ENCODE data around the gene UTS2R.
A peak's percentile ranks its signal among the peaks of the same experiment; 100 is the strongest.
"Not testable (repeated sequence)": the region's sequence is repeated elsewhere in the genome, so short reads cannot be mapped to it uniquely, and the experiment has no call there.

UTS2R gene

GRCh38 chr17:82334622-82335394 lies 36.8 kb upstream of the UTS2R start:
- no peak for DNase-seq

DNA sequence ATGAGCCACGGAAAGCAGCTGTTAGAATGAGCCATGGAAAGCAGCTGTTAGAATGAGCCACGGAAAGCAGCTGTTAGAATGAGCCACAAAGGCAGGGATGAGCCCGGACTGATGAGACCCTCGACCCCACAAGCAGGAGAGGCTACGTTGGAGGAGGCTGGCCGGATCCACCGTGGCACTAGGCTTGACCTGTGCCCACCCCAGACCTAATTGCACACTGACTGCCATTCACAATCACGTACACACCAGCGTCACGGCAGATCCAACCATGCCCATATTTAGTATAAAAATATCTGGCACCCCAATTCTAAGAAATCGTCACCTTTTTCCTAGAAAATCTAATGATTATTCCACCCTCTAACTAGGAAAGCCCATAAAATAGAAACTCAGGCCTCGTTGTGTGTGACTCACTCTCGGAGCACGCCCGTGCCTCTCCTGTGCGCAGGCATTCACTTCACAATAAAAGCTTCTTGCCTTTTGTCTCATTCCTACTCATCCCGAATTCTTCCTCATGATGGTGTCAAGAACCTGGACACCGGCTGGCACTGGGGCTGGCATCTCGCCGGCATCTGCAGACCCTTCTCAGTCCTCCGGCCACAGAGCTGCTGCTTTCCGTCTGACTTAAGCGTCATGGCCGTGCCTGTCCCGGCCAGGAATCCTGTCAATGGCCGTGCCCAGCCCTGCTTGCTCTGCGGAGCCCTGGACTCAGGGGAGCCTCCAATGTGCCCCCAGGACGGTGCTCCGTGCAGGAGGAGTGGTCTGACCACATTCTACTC lies 32.5 kb upstream of the UTS2R start:
- no peak for DNase-seq

DNA sequence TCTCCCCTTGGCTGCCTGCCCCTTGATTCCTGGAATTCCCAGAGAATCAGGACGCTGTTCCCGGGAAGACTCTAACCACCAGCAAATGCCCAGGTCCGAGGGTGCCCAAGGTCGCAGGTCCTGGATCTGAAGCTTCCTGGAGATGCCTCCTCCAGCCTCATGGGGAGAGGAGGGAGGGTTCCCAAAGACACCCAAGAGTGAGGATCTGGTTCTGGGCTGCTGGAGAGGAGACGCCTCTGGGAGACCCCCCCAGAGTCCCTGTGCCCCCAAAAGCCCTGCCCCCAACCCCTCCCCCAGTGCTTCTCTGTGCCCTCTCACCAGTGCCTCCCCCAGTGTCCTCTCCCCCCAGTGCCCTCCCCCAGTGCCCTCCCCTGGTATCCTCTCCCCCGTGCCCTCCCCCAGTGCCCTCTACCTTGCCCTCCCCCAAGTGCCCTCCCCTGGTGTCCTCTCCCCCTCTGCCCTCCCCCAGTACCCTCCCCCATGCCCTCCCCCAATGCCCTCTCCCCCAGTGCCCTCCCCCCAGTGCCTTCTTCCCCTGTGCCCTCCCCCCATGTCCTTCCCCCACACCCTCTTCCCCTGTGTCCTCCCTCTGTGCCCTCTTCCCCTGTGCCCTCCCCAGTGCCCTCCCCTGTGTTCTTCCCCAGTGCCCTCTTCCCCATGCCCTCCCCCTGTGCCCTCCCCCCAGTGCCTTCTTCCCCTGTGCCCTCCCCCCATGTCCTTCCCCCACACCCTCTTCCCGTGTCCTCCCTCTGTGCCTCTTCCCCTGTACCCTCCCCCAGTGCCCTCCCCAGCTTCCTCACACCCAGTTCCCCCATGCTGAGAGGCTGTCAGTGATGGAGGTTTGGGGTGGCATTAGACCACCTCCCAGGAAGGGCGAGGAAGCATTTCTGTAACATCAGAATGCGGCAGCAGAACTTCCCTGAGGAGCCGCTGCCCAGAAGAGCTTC lies 31.7 kb upstream of the UTS2R start:
- DNase-seq, result no peak

DNA sequence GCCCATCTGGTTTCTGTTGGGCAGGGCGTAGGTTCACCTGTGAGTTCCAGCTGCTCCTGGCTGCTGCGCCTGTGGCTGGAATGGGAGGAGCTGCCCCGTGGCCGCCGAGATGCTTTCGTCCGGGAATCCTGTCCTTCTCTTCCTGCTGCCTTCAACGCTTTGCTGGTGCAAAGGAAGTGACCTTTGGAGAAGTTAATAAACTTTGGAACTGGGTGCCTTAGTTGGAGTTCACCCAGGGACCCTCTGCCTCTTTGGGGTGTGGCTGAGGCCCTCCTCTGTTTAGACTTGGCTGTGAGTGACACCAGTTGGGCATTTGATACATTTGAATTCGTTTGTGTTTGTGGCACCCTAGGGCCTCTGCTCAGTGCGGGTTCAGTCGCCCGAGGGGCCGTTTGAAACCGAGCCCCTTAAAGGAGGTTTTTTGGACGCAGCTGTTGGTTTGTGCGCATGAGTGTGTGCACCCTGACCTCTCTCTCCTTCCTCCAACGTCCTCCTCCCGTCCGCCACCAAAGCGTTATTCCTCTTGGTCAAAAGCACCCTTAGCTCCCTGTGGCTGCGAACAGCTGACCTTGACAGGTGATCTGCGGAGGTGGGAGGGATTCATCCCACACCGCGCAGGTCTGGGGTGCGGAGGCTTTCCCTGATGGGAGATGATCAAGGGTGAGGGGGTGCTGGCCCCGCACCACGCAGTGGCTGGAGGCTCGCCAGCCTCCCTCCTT lies 29.0 kb upstream of the UTS2R start:
- DNase-seq, result no peak

DNA sequence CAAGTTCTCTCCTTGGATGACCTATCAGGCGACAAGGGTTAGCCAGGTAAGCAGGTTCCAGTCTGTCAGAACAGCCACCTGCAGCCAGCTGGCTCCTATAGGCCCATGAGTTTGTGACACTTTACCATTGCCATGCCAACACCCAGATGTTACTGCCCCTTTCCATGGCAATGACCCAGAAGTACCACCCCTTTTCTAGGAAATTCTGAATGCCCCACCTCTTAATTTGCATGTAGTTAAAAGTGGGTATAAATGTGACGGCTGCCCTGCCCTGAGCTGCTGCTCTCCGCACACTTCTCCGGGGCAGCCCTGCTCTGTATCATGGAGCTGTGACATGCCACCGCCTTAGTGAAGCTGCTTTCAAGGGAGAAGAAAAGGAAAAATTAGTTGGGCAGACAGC lies 28.0 kb upstream of the UTS2R start:
- DNase-seq, result no peak

GRCh38 chr17:82344175-82344907 lies 27.2 kb upstream of the UTS2R start:
- DNase-seq, result no peak

DNA sequence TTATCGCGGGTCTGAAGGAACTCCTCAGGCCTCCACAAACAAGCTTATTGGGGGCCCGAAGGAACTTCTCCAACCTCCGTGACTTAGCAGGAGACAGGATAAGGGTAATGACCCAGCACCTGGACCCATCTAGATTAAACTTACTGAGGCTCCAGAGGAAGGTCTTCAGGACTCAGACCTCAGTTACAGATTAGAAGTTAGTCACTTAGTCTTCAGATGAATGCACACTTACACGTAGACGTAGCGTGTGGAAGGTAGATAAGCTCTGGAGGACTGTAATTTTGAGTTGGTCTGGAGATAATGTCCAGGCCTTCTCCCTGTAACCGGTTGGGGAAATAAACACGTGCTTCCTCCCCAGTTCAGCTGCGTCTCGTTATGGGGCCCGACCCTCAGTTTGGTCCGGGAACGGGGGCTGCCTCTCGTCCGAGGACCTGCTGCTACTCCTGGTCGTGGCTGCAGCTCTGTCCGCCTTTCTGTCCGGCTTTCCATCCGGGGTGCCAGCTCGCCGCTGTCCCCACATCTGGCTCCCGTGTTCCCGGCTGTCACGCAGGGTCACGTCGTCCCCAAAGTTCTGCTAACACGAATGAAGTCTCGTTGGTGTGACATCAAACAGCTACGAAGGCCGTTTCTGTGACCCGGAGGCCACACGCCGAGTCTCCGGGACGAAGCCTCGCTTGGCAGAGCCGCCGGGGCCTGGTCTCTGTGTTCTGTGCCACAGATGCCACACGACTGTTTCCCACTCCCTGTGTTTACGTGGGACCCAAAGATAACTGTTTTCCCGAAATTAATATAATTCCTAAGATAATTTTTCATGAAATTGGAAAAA lies 26.2 kb upstream of the UTS2R start:
- no peak for DNase-seq

- no peak for DNase-seq
Observed at GRCh38 chr17:82346342-82347300, 24.9 kb upstream of the UTS2R start.

GRCh38 chr17:82347994-82348393 lies 23.6 kb upstream of the UTS2R start:
- not testable (repeated sequence) for DNase-seq

DNA sequence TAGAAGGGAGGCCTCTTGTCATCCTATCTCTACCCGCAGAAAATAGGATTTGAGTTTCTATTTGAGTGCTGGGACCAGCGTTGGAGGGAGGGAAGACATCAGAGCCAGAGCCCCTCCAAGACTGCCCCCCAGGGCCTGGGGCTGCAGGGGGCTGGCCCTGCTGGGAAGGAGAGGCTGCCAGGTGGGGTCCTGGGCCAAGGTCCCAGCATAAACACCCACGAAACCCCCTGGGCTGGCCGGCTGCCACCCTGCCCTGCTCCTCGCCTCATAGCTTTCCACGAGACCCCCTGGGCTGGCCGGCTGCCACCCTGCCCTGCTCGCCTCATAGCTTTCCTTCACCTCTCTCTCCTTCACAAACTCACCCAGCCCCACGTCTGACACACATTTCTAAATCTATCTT lies 23.1 kb upstream of the UTS2R start:
- no peak for DNase-seq

- no peak for DNase-seq
Observed at GRCh38 chr17:82348866-82349265, 22.7 kb upstream of the UTS2R start.

DNA sequence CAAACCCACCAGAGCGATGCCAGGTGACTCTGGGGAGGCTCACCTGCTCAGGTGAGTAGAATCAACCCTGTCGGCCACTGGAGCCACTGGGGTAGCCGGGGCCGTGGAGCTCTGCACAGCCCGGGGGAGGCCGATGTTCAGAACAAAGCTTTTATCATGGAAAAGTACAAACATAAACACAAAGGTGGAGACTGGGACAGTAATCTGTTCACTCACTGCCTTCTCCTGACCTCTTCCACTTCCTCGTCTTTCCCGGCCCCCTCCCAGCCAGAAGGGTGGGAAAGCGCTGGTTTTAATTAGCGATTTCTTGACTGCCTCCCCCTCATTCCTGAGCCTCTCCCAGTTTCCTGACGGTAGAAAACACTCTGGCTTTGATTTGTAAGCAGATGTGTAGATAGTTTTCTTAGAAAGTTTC lies 22.3 kb upstream of the UTS2R start:
- no peak for DNase-seq

- DNase-seq, result no peak
Observed at GRCh38 chr17:82350182-82351030, 21.2 kb upstream of the UTS2R start.

GRCh38 chr17:82351254-82351712 lies 20.3 kb upstream of the UTS2R start:
- no peak for DNase-seq

GRCh38 chr17:82351713-82352488 lies 19.7 kb upstream of the UTS2R start:
- peak; percentile 57 to 84 for DNase-seq

DNA sequence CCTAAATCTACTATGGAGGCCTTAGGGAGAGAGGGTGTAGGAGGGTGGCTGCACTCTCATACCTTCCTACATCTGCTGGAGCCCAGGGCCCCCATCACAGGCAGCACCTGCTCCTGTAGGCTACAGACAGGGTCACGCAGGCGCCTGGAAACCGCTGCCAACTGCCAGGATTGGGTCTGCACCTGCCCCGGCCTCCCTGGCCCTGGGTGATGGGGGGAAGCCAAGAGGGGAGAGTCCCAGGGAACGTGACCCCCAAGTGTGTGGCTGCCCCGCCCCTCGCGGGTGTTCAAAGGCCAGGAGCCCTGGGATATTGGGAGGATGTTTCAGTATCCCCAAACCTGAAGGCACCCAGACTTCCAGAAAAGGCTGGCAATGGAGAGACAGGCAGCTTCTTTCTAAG lies 18.1 kb upstream of the UTS2R start:
- DNase-seq, result no peak

DNA sequence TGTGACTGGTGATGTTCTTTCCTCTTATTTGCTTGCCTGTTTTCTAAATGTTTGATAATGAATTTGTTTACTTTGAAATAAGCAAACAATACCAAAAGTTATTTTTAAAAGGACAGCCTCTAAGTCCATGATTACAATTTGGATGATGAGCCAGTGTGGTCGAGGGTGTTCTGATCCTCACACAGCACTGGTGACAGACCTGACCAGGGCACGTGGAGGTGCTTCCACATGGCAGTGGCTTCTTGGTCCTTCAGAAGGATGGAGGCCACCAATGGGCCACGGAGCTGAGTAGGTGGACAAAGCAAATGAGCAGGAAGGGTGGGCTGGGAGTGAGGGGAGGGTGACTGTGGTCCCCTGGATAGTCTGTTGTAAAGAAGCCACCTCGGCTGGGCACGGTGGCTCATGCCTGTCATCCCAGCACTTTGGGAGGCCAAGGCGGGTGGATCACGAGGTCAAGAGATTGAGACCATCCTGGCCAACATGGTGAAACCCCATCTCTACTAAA lies 16.7 kb upstream of the UTS2R start:
- DNase-seq, result no peak
